NOMO-1 (cell line): ENCODE data around the gene OPN4.

Source experiments
- DNase-seq, 2 experiments: peaks; one replicate each; lab custom pipeline; 2025; ENCODE audit not compliant: unreplicated experiment in 2 of 2; lab: John Stamatoyannopoulos, UW

Gene OPN4

GRCh38 chr10:86677374-86677773 is 23.0 kb downstream of the OPN4 start:
- DNase-seq: no peak

- DNase-seq: peak; percentile 42 to 57
These were observed 24.8 kb downstream of the OPN4 start for GRCh38 chr10:86678999-86679792.

DNA sequence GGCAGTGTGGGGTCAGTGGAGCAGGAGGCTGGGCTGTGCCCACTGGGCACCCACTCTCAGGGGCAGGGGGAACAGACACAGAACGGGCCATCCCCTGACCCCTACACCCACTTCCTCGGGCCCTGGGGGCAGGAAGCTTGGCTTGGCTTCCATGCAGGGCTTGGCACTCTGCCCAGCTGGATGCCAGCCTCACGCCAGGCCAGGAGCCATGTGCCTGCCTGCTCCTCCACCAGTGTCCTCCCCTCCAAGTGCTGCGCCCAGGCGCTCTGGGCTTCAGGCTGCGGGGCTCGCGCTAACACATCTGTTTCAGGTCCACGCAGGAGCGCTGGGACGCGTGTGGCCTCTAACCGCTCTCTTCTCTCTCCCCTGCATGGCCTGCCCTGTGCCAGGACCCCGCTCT is 26.7 kb downstream of the OPN4 start:
- DNase-seq: no peak

DNA sequence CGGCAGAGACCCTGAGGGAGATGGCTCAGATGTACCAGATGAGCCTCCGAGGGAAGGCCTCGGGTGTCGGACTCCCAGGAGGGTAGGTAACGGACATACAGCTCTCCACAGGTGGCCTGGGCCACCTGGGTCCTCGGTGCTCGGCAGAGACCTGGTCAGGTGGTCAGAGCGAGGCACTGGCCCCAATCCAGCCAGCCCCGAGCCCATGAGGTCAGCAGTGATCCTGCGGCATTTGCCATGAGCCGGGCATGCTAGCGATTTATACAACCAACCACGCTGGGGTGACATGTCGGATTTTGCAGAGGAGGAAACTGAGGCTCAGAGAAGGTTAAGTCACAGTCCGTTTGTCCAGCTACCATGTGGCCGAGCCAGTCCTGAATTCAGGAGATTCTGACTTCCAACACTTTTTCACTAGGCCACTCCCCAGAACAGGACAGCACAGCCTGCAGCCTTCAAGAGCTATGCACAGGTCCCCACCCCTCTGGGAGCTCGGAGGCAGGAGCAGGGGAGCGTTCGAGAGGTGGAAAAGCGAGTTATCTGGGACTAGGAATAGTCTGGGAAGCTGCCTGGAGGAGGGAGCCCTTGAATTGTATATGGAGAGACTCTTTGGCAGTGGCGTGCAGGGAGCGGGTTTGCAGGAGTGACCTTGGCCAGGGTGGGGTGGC is 27.5 kb downstream of the OPN4 start:
- no peak for DNase-seq

DNA sequence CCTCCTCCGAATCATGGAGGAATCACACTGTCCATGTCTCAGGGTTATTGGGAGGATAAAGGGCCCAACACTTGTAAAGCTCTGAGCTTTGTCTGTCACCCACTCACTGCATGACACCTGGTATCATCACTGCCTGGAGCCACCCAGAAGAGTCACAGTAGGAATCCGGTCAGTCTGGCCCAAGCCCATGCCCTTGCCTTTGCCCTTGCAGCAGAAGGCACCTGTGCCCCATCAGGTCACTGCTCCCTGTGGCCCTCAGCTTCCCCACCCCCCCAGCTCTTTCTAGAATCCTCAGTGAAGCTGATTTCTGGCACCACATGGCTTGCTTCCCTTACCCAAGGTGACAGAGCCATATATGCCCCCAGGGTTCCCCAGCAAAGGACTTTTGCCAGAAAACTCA is 28.3 kb downstream of the OPN4 start:
- DNase-seq: no peak

DNA sequence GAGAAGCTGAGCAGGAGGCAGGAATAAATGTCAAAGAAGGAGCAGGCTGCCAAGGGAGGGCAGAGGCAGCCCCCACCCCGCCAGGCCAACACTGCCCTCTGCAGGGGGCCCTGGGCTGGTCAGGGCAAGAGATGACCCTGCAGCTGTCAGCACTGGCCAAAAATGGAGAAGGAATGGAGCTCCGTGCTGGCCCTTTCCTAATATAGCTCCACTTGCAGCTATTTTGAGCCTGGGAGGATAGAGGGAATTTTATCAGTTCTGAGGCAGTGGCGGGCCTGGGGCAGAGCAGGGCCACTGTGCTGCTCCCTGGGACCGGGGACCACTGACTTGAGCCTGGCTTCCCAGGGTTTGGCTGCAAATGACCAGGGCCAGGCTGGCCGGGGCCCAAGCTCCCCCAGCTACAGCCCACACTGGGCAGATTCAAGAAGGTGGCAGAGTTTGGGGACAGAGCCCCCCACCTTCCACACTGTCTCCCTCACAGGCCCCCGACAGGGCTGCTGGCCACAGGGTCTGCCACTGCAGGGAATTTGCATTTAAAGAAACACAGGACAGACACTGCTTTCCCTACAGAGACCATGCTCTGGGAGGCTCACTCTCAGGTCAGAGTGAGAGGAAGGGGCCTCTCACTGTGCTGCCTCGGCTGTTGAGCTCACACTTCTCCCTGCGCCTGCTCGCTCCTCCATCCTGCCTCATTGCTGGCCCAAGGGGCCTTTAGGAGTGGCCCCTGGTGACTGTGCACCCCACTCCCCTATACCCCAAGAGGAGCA is 30.2 kb downstream of the OPN4 start:
- DNase-seq: no peak

- no peak for DNase-seq
These were observed 31.1 kb downstream of the OPN4 start for GRCh38 chr10:86685416-86685815.

DNA sequence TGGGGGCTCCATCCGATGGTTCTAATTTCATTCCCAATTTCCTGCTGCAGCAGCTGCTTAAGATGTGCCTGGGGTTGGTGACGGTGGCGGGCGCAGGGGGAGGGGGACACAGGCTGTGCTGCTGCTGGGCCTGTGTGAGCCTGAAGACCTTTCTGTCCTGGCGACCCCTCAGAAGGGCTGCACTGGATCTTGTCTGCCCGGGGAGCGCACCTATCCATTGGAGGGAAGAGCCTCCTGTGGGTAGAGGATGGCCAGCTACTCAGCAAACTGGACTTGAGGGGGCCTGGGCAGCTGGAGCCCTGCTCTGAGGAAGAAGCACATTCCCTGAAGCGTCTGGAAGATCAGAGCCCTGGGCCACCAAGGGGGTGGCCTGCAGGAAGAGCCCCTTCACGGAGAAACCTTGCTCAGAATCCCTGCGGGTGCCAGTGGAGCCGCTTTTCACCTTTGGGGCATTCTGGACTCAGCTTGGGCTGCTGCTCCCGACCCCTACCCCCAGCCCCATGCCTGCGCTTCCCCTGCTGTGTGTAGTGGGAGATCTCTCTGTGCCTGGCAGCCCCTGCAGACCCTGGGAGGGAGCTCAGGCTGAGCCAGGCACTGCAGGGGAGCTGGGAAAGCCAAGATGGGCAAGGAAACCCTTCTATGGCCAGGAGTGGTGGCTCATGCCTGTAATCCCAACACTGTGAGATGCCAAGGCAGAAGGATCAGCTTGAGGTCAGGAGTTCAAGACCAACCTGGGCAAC is 31.7 kb downstream of the OPN4 start:
- no peak for DNase-seq

DNA sequence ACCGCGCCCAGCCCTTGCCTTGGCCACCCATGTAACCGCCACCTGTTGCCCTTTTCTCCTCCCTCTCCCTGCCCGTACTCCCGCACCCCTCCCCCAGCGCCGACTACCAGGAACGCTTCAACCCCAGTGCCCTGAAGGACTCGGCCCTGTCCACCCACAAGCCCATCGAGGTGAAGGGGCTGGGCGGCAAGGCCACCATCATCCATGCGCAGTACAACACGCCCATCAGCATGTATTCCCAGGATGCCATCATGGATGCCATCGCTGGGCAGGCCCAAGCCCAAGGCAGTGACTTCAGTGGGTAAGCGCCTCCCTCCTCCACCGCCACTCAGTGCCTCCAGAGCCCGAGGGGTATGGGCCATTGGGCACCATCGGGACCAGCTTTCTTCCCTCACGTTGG is 32.6 kb downstream of the OPN4 start:
- DNase-seq: no peak

DNA sequence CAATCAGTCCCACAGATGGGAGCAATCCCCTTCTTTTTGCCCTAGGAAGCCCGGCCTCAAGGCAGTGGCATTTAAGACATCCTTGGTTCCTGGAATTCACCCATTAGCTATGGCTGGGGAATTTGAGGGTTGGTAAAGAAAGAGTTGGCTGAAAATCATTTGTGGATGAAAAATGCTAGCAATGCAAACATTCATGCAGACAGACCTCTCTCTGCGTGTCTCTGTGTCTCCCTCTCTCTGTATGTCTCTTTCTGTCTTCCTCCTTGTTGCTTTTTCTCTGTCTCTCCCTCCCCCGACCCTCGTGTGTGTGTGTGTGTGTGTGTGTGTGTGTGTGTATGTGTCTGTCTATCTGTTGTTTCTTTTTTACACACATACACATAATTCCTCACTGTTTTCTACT is 33.4 kb downstream of the OPN4 start:
- DNase-seq: no peak

DNA sequence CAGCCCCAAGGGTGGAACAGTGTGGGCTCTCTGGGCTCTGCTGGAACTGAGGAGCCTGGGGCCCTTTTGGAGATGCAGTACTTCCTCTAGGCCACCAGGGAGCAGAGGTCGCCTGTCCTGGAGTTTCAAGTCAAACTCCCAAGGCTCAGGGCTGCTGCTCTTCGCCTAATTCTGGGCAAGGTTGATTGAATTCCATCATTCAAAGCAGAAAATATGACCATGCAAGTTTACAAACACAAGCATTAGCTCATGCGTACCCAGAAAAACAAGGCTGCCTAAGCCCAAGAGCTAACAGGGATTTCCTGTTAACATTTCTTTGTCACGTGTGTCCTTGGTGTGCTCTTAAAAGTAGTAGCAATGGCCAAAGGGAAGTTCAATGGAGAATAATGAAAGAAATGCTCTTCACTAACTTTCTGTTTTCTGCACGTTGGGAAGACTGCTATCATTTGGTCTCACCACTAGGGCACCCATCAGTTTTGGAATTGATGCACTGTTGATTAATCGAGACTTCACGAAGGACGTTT is 34.1 kb downstream of the OPN4 start:
- DNase-seq: peak; percentile 67 to 83

DNA sequence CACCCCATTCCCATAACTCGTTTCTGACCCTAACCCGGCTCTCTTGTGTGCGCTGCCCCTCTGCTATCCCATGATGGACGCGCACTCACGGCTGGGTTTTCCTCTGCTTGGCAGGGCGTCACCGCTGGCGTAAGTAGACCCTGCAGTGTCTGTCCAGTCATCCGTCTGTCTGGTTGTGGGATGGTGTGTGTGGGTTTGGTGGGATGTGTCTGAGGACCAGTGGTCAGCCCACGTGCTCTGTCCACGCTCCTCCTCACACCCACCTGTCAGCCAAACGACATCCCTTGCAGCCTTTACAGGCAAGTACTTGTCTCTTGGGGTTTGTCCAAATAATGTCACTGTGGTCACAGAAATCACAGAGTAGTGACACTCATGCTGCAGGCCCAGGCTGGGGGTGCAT is 34.8 kb downstream of the OPN4 start:
- no peak for DNase-seq

- no peak for DNase-seq
These were observed 35.9 kb downstream of the OPN4 start for GRCh38 chr10:86690231-86690630.

- DNase-seq: no peak
These were observed 36.3 kb downstream of the OPN4 start for GRCh38 chr10:86690657-86691084.

DNA sequence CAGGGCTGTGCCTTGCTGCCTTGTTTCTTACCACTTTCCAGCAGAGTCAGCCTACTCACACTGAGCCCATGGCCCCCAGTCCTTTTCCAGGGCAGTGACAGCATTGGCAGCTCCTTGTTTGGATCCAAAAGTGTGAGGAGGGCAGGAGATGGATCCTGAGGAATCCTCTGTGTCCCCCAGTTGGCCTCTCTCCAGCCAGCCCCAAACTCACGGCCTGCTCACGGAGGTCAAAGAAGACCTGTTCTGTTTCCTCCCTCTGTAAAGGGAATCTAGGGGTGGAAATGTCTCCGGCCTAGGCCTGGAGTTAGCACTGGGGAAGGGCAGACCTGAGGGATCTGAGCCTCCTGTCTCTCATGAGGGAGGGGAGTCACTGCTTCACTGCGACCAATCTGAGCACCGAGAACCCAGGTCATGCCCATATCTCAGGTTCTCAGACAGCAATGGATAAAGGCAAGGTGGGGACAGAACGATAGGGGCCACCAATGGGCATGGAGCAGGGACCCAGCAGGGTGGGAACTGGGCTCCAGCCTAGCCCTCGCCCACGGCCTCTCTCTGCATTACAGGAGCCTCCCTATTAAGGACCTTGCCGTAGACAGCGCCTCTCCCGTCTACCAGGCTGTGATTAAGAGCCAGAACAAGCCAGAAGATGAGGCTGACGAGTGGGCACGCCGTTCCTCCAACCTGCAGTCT is 37.1 kb downstream of the OPN4 start:
- DNase-seq: no peak

GRCh38 chr10:86692023-86692514 is 37.7 kb downstream of the OPN4 start:
- no peak for DNase-seq

DNA sequence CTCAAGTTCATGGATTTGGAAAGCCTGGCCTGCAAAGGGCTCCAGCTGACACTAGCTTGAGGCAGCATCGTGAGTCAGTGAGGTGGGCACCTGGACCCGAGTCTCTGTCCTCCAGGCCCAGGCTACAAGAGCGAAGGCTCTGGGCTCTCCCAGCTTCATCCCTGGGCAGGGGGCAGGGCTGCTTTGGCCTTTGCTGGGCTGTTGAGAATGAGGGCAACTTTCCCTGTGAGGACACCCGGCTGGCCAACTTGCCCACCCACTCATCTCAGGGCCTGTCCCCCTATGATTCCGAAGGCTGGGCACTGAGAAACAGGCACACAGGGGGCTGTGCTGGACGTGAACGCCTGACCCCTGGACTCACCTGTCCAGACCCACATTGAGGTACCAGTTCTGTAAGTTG is 38.3 kb downstream of the OPN4 start:
- no peak for DNase-seq

- DNase-seq: no peak
These were observed 38.9 kb downstream of the OPN4 start for GRCh38 chr10:86693275-86693674.

- peak; percentile 18 to 29 for DNase-seq
These were observed 39.5 kb downstream of the OPN4 start for GRCh38 chr10:86693721-86694369.
